ENCODE results near the gene L1TD1. TPM values are rescaled to one million over a fixed set of nuclear protein-coding genes. Genes with fewer than 3 reads are reported as not detected.

L1TD1 gene
- total RNA-seq, 1 experiment from 2014 or later: 0.18 TPM

- ChIA-PET CTCF (interaction anchor here (0.7 kb wide), 1 partner anchor 204 kb away, joined by 5 read pairs; no protein-coding TSS in a partner anchor), POLR2A (no interaction called here)
- ATAC-seq: no peak
- H3K9me3 ChIP-seq (ENCODE audit: control insufficient read depth, insufficient read depth, low read depth, low read length): no peaks in the 10 kb centered on the region
- no peak overlapping the region for H3K4me3 ChIP-seq (ENCODE audit: low read depth in 2 of 2, low read length in 2 of 2)
- no peak overlapping the region for H3K27ac ChIP-seq (ENCODE audit: low read length)
- no peaks in the 10 kb centered on the region for H3K4me1 ChIP-seq (ENCODE audit: control insufficient read depth, insufficient read depth, low read length)
- no peaks in the 10 kb centered on the region; the same call in 1 of the 2 replicates for H3K27me3 ChIP-seq (ENCODE audit: control insufficient read depth, insufficient read depth, low read length)
- no peaks in the 10 kb centered on the region for H3K36me3 ChIP-seq (ENCODE audit: control insufficient read depth, insufficient read depth, low read length)
- no peak for TF ChIP-seq TCF7L2 (IDR thresholded peaks at IDR 0.05; ENCODE audit: low read depth, low read length)
- TF ChIP-seq SIN3A (IDR thresholded peaks at IDR 0.05; ENCODE audit: borderline replicate concordance, insufficient read depth, low read depth, low read length): no peak
- TF ChIP-seq POLR2AphosphoS5 (IDR thresholded peaks at IDR 0.05; ENCODE audit: low read depth, low read length): no peak
- TF ChIP-seq REST (IDR thresholded peaks at IDR 0.05; ENCODE audit: insufficient read depth in 1 of 2, low read depth in 2 of 2, low read length in 1 of 2): no peak
- no peak for TF ChIP-seq CTCF (IDR thresholded peaks at IDR 0.05)
- intact Hi-C loops (cut with micrococcal nuclease; ENCODE audit: unreplicated experiment): no loop called here
- in situ Hi-C loops (cut with HindIII; ENCODE audit: low pct_unique_long_range_greater_than_20kb, low sequenced_read_pairs): no loop called here
- BruUV-seq (replicated peaks): no TSS peak
- DNase-seq (ENCODE audit: low read depth, low spot score): no peak
Measured at GRCh38 chr1:62198781-62199125, 4.1 kb downstream of the L1TD1 start.

GRCh38 chr1:62207187-62207586 is 12.5 kb downstream of the L1TD1 start:
- CTCF ChIA-PET: no interaction called here
- no peaks in the 10 kb centered on the region for H3K36me3 ChIP-seq (ENCODE audit: control insufficient read depth, insufficient read depth, low read length)
- no TSS peak for BruUV-seq (replicated peaks)

More at GRCh38 chr1:62207187-62207586, 12.5 kb downstream of the L1TD1 start:
- POLR2A ChIA-PET: no interaction called here
- H3K27me3 ChIP-seq (ENCODE audit: control insufficient read depth, insufficient read depth, low read length): no peaks in the 10 kb centered on the region
- DNase-seq (ENCODE audit: low read depth, low spot score) (no peak), ATAC-seq (no peak)
- TF ChIP-seq POLR2AphosphoS5 (IDR thresholded peaks at IDR 0.05; ENCODE audit: low read depth, low read length) (no peak), REST (IDR thresholded peaks at IDR 0.05; ENCODE audit: insufficient read depth in 1 of 2, low read depth in 2 of 2, low read length in 1 of 2) (no peak), TCF7L2 (IDR thresholded peaks at IDR 0.05; ENCODE audit: low read depth, low read length) (no peak), CTCF (IDR thresholded peaks at IDR 0.05) (no peak), SIN3A (IDR thresholded peaks at IDR 0.05; ENCODE audit: borderline replicate concordance, insufficient read depth, low read depth, low read length) (no peak)
- no peak overlapping the region for H3K27ac ChIP-seq (ENCODE audit: low read length)
- H3K9me3 ChIP-seq (ENCODE audit: control insufficient read depth, insufficient read depth, low read depth, low read length): peaks cover 12% of the 10 kb centered on the region
- H3K4me1 ChIP-seq (ENCODE audit: control insufficient read depth, insufficient read depth, low read length): no peaks in the 10 kb centered on the region
- in situ Hi-C loops (cut with HindIII; ENCODE audit: low pct_unique_long_range_greater_than_20kb, low sequenced_read_pairs) (no loop called here), intact Hi-C loops (cut with micrococcal nuclease; ENCODE audit: unreplicated experiment) (no loop called here)
- no peak overlapping the region for H3K4me3 ChIP-seq (ENCODE audit: low read depth in 2 of 2, low read length in 2 of 2)

Data from Panc1 (cell line).